Myocyte (in vitro differentiated cells): ENCODE data around the gene PARS2. TPM values are rescaled to one million over a fixed set of nuclear protein-coding genes. Genes with fewer than 3 reads are reported as not detected.
A peak's percentile ranks its signal among the peaks of the same experiment; 100 is the strongest.
"Not testable (repeated sequence)": the region's sequence is repeated elsewhere in the genome, so short reads cannot be mapped to it uniquely, and the experiment has no call there.

Experiments
- DNase-seq: peaks from one replicate; pipeline ENCODE4 v3.0.0-alpha.2; 2012; ENCODE audit warnings: low read depth
- total RNA-seq: library from RNA; depleted of rRNA; stranded (reverse); fragments of >200 nt; gene quantifications from 2 replicates; pipeline ENCODE4 v1.2.3, GENCODE V29; 2014

Gene PARS2
- total RNA-seq, 1 donor from 2014 or later = 7.2 TPM

DNA sequence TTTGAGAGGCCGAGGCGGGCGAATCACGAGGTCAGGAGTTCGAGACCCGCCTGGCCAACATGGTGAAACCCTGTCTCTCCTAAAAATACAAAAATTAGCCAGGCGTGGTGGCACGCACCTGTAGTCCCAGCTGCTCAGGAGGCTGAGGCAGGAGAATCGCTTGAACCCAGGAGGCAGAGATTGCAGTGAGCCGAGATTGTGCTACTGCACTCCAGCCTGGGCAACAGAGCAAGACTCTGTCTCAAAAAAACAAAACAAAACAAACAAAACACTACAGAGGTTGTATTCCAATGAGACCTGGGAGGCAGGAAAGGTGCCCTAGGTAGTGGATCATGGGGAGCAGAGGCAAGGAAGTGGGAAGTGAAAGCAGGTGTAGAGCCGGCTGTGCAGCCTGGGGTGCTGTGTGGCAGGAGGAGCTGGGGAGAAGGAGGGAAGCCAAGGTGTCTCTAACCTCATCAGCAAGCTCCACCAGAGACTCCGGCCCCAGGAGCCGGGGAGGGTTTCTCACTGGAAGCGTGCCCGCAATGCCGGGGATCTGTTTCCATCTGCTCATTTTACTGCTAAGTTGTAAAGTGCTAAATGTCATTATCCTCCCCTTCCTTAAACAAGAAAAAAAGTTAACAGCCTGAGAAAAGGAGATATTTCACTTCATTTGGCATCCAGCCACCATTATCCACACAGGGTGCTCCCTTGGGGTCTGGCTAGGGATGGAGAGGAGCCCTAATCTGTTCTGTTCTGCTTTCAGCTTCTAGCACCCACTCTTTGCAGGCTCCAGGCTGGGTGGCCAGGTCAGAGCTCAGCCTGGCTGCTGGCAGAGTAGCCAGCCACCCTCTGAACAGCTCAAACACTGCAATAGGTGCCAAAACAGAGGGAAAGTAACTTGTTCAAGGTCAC lies 11.8 kb upstream of the PARS2 start:
- DNase-seq = not testable (repeated sequence)

DNA sequence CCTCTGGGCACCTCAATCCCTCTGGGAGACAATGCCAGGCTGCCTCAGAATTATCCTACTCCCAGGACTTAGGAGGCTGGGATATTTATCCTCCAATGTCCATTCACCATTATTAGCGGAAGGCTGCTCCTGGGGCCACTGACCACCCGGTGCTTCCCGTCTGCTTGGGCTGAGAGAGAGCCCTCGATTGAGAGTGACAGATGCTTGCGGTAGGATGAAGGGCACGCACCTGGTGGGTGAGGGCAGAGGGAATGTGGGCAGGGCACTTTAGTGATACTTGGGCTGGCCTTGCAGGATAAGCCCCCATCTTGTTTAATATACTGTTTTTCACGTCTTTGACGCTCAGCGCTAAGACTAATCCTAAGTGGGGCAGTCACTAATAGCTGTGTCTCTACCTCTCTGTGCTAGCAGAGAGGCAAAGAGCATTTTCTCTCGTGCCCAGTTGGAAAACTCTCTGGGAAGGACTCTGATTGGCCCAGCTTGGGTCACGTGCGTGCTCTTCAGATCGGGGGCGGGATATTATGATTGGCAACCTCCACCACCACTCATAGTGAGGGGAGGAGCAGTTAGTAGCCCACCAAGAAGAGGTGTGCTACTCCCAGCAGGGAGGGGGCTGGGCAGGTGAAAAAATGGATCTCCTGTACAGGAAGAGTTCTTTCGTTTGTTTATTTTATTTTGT lies 10.6 kb upstream of the PARS2 start:
- peak; percentile 67 for DNase-seq

DNA sequence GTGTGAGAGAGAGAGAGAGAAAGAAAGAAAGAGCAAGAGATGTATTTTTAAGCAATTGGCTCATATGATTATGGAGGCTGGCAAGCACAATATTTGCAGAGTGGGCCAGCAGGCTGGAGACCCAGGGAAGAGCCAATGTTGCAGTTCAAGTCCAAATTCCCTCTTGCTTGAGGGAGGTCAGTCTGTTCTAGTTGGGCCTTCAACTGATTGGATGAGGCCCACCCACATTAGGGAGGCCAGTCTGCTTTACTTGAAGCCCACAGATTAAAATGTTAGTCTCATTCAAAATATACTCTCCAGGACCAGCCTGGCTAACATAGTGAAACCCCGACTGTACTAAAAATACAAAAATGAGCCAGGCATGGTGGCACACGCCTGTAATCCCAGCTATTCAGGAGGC lies 8.6 kb upstream of the PARS2 start:
- DNase-seq = no peak

DNA sequence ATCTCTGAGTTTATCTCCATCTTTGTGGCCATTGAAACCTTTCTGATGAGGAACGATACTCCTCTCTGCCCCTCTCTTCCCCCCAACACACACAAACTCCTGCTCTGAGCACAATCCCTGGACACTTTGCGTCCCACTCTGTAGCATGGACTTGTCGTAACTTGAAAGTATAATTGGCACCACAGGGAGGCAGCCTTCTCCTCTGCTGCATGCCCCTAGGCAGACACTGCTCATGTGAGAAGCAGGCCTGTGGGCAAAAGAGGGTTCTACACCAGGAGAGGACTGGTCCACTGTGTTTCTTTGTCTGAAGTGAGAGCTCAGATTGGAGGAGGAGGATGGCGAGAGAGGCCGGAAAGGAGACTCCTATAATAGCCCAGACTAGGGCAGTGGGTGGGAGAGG lies 3.8 kb upstream of the PARS2 start:
- DNase-seq = no peak

DNA sequence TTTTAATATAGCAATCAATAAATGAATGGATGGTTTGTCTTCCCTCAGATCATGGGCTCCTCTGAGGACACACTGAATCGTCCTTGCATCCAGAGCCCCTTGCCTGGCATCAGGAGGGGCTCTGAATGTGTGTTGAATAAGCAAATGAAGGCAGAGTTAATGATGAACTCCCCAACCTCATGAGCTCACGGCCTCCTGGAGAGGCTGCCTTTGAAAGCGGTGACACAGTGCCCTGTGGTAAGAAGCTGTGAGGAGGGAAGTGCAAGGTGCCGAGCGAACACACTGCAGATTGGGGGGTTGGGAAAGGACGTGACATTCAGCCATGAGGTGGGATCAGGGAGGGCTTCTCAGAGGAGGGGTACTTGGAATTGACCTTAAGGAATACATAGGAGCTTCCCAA lies 3.2 kb upstream of the PARS2 start:
- no peak for DNase-seq

DNA sequence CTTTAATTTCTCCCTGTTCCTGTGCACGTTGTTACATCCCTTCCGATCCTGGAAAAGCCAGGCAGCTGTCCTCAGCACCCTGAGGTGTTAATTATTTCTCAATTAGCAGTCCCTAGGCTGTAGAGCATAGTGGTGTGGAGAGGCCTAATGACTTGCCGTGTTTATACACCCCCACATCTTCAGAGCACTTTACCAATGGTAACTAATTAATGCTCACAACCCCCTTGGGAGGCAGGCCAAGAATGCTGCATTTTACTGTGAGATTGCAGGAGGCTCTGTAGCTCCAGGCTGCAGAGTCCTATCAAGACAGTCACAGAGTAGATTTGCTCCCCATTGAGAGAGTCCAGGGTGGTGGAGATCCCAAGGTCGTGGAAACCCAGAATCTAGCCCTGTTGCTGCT lies 2.4 kb upstream of the PARS2 start:
- no peak for DNase-seq

DNA sequence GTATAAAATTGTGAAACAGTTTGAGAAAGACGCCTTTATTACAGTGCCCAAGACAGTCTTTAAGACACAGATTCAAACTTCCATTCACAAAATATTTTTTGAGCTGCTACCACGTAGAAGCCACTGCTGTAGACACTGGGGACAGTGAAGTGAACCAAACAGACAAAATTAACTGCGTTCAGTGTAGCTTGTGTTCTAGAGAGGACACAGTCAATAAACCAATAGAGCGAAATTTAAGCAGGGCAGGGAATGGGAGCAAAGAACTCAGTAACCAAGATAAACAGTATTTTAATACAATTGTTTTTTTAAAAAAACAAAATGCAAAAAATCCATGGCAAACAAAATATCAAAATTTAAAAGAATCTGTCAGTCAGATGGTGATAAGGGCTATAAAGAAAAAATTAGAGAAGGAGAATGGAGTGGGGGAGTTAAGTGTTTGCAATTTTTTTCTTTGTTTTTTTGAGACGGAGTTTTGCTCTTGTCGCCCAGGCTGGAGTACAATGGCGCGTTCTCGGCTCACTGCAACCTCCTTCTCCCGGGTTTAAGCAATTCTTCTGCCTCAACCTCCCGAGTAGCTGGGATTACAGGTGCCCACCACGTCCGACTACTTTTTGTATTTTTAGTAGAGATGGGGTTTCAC lies 719 bp upstream of the PARS2 start:
- no peak for DNase-seq

DNA sequence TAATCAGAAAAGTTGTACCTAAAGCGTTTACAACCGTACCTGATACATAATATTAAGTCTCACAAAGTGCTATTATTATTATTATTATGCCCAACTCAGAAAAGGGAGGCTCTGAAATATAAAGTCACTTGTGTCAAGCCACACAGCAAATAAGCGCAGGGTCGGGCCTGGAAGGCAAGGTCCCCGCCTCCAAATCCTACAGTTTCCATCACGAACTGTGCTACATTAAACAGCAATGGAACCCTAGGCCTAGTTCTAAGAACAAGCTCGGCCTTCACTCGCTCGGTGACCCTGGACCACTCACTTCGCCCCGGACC lies 549 bp downstream of the PARS2 start:
- no peak for DNase-seq

DNA sequence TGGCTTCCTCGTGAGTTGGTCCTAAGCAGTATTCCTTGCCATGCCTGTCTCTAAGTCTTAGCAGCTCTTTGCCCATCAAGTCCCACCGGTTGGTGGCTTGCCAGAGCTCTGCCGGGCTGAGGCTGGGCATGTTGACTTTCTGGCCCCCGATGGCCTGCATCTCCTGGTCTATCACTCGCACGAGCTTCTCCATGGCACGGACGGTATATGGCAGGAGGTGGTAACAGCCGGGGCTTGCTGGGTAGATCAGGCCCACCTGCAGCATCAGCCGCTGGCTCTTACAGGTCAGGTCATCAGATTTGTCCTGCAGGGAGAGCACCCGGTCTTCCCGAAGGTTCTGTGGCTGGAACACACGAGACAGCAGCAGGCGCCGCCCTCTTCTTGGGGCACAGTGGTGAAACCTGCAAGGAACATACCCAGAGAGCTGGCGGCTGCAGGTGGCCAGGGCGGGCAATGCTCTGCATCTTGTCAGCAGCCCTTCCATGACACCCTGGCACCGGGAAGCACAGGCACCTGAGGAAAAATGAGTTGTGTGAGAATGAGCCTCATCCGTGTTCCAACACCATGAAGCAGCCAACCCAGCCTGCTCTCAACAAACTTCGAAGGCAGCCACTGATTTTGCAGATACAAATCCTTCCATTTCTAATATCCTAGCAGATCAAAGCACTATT lies 5.5 kb downstream of the PARS2 start:
- DNase-seq = no peak

DNA sequence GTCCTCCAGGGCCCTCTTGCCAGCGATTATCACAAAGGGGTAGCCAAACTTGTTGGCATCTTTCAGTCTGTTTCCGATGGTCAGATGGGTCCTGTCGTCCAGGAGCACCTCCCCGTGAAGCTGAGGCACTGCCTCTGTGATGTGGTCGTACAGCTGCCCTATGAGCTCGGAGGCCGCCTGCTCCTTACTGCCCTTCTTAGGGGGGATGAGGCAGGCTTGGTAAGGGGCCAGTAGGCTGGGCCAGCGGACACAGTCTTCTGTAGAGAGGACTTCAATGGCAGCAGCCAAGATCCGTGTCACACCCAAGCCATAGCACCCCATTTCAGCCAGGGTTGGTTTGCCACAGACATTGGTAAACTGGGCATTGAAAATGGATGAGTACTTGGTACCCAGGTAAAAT lies 6.5 kb downstream of the PARS2 start:
- DNase-seq = no peak

DNA sequence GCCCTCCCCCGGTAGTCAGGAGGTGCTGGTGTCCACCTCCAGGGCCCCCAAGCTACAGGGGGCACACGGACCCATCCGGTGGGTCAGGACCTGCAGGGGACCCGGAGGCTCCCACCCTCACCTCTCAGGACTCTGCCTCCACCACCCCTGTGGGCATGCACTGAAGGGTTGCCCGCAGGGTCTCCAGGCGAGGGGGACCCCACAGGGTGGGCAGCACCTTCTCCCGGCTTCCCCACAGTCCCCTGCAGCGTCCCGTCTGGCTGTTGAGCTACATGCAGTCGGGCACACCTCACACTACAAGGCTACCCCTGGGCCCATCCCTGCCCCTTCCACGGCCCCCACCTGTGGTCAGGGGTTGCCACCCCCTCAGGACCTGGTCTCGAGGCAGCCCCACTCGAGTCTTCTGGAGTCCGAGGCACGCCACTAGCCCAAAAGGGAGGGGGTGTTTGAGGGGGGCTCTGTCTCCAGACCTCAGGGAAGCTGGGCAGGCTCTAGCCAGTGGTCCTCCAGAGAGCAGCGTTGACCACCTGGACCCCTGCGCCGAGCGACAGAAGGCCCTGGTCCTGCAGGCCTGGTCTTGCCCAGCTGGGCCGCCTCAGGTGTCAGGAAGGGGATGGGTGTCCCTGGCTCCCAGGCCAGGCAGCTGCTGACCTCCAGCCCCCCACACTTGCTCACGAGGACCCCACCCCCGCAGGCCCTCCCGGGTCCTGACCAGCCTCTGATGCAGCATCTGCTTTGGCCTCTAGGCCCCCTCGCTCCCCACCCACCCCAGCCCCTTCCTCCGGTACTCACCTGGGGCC lies 9.6 kb downstream of the PARS2 start:
- no peak for DNase-seq

DNA sequence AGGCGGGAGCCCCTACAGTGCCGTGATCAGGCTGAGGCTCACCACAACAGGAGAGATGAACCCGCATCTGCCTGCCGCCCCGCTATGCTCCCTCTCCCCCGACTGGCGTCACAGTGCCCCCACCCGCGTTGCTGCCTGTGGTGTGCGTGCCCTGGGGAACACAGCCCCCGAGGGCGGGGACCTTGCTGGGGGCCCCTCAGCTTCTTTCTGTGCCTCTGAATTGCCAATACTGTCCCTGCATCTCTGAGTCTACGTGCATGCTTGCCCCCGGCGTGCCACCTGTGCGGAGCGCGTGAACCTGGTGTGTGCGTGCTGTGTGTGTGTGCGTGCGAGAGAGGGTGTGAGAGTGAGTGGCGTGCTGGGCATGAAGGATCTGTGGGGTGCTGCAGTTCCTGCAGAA lies 10.3 kb downstream of the PARS2 start:
- no peak for DNase-seq

DNA sequence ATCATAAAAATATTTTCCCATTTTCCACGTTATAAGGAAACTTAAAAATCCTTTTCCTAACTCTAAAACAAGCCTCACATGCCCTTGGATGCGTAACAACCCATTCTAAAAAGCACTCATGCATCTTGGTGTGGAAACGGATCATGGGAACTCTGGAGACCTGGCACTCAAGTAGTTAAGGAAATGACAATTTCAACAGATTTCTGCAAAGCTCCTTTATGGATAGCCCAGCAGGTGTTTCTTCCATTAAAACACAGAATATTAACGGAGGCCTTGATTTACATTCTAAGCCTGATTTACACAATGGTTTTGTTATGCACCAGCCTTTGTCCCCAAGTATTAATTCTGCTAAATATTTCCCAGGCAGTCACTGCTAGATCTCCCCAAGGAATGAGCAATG lies 12.9 kb downstream of the PARS2 start:
- DNase-seq = no peak

DNA sequence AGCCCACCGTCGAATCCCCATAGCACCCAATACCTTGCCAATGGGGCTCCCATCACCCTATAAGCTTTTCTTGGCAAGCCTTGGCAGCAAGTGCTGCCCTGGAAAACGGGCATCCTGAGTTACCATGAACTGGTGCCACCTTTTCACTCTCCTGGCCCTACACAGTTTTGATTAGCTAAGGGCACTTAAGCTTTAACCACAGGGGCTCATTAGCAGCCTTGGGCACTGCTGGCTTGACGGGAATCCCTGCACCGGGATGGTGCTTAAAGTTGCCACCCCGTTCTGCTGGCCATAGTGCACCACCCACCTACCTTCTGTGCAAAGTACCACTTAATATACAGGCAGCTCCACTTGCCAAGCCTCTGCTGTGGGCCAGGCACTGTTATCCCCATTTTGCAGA lies 13.7 kb downstream of the PARS2 start:
- DNase-seq = no peak

DNA sequence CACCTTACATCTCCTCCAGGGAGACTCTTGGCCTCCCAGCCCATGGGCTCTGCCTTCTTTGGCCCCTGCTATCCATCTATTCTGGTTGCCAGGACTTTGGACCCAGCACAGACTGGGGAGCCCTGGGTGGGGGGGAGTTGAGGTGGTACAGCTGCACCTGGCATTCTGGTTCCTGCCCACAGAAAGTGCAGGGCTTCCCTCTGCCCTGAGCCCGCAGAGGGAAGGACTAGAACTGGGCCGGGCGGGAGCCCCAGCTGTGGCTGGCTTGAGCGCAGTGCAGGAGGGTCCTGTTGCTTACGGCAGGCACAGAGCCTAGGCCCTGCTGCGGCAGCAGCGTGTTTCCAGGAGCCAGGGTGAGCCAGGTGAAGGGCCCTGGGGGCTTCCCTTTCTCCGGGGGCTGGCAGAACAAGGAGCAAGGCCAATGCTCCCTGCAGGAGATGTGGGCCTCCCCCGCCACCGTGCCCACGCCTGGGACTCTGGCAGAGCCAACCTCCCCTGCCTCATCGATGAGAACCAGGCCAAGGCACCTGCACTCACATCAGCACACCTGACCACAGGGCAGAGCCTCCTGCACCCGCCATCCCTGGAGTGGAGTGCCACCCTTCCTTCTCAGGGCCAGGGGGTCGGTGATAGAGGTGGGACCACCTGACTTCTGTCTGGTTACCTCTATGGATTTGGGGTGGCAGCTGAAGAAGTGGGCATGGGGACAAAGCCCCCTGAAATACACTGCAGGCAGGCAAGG lies 16.1 kb downstream of the PARS2 start:
- no peak for DNase-seq

DNA sequence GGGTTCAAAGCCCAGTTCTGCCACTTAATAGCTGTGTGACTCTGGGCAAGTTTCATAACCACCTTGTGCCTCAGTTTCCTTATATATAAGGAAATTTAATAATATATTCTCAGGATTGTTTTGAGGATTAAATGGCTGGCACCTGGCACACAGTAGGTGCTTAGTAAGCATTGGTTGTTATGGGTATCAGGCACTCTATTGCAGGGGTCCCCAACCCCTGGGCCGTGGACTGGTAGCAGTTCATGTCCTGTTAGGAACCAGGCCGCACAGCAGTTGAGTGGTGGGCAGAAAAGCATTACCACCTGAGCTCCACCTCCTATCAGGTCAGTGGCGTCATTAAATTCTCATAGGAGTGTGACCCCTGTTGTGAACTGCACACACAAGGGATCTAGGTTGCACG lies 18.5 kb downstream of the PARS2 start:
- DNase-seq = no peak

DNA sequence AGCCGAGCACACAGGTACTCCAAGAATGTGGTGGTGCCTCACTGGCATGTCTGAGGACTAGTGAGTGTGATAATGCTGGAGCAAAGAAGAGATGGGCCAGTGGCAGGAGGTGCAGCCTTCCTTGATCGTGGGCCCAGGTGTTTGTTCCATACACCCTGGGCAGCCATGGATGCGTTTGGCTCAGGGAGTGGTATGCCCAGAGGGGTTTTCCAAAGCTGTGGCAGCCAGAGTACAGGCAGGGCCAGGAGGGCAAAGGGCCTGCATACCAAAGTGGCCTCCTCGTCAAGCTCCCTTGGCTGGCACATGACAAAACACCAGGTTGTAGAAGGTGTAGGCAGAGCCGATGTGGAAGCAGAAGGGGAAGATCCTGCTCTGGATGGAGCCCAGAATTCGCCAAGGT lies 19.0 kb downstream of the PARS2 start:
- DNase-seq = no peak

DNA sequence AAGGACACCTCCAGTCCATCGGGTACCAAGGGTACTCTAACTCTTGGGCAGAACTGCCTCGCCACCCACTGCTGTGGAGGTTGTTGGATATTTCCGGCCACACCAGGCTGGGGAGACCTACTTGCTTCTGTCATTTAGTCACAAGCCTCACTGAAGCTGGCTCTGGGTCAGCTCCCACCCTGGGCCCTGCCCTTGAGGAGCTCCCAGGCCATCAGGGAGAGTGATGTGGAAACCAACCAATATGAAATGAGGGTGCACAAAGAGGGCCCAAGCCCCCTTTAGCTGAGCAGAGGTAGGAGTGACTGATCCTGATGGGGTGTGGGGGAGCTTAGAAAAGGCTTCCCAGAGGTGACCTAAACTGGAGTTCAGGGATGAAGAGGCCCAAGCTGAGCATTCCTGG lies 19.6 kb downstream of the PARS2 start:
- DNase-seq = no peak

DNA sequence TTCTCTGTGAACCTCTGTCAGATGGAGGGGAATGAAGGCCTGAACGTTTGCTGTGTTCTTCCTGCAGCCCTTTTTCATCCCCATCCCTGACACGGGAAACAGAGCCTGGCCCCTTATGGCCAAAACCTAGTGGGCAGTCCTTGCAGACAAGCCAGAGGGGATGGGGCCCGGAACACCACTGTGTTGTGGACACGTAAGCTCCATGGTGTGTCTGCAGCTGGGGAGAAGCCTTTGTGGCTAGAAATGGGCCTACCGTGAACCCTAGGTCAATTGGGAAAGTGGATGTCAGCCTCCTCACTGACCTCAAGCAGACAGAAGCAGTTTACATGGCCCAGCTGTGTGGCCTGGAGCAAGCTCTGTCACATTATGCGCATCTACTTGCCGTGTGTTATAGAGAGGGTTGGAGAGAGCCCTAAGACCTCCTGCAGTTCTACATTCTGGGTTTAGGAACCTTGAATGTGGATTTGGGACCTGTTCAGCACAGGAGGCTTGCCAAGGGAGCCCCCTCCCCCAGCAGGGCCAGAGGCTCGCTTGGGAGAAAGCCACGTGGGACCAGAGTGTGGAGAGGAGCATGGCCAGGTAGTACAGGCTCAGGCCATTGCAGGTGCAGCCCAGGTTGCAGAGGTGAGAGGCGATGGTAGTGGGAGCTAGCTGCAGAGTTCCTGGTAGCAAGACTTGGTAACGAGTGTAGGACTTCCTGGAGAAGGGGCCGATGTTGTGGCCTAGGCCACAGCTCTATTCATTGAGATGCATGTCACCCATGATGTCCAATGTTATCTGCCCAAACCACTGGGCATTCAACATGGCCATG lies 20.7 kb downstream of the PARS2 start:
- no peak for DNase-seq

DNA sequence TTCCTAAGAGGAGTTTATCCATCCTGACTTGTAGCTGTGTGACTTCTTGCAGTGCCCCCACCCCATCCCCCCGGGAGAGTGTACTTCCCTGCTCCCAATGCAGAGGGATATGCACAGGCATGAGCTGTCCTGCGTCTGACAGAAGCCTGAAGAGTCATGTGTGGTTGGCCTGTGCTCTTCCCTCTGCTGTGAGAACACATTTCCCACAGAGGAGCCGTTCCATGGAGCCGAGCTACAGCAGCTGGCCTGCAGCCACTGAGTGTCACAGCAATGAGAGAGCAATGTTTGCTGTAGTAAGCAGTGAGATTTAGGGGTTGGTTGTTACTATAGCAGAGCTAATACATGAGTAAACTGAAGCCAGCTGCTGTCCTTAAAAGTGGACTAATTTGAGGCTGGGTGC lies 22.0 kb downstream of the PARS2 start:
- peak; percentile 25 for DNase-seq
